EL (cell line): ENCODE data around the gene PLAC1.

ENCODE experiments used
- DNase-seq: peaks from one replicate; pipeline ENCODE4 v3.0.0-alpha.2; 2016

The PLAC1 gene

DNA sequence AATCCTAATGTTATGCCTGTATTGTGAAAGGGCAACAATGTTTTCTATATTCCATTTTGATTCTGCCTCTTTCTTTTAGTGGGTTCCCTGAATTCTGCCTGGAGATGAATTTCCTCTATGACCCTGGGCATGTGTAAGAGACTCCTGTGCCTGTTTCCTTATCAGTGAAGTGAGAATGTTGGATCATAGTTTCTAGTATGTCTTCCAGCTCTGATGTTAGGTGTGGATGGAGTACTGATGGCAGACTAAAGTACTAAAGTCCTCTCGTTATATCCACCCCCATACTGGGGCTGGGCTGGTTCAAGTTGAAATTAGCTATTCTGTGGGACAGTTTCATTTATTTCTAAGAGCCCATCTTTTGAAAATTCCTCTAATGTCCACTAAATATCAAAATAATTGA, 29.6 kb downstream of the PLAC1 start:
- no peak for DNase-seq

- no peak for DNase-seq
Observed at GRCh38 chrX:134626434-134626833, 31.8 kb downstream of the PLAC1 start.

DNA sequence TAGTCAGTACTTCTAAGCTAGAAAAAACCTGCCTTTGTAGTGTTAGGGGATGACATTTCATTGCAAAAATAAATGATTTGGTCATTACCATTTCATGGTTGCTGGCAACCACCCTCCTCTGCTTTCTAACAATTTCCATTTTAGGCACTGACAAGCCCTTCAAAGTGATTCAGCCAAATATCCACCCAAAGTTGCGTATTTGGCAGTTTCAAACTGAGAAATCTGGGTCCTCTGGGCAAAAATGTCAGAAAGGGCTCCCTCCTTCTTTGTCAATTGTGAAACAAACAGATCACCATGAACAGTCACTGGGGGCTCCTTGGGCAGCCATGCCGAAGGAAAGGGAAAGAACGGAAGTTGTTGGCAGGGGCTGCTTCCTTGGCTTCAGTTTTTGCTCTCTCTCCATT, 33.0 kb downstream of the PLAC1 start:
- DNase-seq: no peak

- peak; percentile 57 for DNase-seq
Observed at GRCh38 chrX:134624046-134624430, 34.2 kb downstream of the PLAC1 start.

GRCh38 chrX:134623293-134624045, 34.8 kb downstream of the PLAC1 start:
- peak; percentile 48 for DNase-seq

- DNase-seq: peak; percentile 53
Observed at GRCh38 chrX:134622813-134623185, 35.5 kb downstream of the PLAC1 start.

- peak; percentile 87 for DNase-seq
Observed at GRCh38 chrX:134622056-134622812, 36.0 kb downstream of the PLAC1 start.

DNA sequence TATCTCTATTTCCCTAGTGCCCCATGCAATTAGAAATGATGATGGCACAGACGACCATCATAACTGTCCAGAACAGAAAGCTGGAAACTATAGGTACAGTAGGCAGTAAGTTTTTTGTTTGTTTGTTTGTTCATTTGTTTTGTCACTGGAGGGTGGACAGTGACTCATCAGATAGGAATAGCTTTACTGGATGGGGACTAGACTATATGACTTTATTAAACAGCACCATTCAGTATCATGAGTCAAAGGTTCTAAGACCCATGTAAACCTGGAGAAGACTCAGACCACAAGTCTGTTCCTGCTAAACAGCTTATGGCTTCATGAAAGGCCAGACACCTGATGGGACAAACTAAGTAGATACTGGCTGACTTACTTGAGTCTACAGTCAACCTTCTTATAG, 38.4 kb downstream of the PLAC1 start:
- DNase-seq: no peak

DNA sequence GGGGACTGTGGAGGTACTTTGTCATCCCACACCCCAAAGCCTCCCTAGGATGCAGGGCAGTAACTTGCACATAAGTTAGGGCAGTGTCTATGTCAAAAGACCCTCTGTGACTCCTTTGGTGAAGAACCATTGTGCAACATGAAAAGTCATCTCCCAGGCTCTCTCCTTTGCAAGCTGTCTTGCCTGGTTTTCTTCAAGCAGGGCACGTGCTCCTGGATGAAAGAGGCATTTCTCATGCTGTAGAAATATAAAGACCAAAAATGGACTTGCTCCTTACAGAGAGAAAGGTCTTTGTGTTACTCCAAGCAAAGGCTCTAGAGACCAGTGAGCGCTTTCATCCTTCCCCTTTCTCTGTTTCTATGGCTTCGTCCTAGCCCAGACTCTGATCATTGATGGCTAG, 44.9 kb downstream of the PLAC1 start:
- DNase-seq: no peak

DNA sequence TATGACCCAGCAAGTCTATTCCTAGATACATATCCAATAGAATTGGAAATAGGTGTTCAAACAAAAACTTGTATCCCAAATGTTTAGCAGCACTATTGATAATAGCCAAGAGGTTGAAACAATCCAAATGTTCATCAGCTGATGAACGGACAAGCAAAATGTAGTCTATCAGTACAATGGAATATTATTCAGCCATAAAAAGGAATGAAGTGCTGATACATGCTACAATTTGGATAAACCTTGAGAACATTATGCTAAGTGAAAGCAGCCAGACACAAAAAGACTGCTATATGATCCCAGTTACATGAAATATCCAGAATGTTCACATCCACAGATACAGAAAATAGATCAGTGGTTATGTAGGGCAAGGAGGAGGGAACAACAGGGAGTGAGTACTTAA, 50.1 kb downstream of the PLAC1 start:
- no peak for DNase-seq

- no peak for DNase-seq
Observed at GRCh38 chrX:134607523-134607922, 50.7 kb downstream of the PLAC1 start.

- DNase-seq: no peak
Observed at GRCh38 chrX:134604701-134605311, 53.5 kb downstream of the PLAC1 start.

GRCh38 chrX:134603806-134604700, 54.2 kb downstream of the PLAC1 start:
- DNase-seq: peak; percentile 93

DNA sequence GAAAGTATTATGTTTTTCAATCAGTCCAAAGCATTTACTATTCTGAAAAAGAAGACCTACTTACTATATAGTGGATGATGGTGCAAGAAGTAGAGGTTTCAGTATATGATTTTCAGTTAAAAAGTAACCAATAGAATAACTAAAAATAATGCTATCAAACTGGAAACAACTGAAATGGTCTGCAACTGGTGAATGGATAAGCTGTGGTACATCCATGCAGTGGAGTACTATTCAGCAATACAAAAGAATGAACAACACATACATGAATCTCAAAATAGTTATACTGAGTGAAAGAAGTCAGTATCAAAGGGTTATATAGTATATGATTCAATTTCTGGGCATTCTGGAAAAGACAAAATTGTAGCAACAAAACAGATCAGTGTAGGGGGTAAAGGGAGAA, 55.9 kb downstream of the PLAC1 start:
- DNase-seq: no peak

DNA sequence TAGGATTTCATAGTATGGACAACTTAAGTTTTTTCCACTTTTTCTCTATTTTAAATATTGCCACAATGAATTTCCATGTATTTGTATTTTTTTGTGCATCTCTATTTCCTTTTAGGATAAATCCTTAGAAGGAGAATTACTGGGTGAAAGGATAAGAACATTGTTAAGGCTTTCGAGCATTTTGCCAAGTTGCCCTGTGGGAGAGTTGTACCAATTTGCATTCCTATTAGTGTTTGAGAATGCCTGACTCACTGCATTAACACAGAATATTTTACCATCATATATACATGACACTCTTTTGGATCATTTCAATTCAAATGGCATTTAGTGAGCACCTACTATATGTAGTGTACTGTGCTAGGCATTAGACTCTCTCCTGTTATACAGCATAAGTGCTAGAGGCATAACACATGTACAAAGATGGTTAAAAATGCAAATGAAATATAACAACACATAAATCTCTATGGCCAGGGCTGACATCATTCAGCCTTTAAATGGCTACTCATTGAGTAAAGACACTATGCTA, 57.0 kb downstream of the PLAC1 start:
- DNase-seq: peak; percentile 54

GRCh38 chrX:134600714-134601113, 57.6 kb downstream of the PLAC1 start:
- DNase-seq: peak; percentile 61

GRCh38 chrX:134599184-134599914, 58.9 kb downstream of the PLAC1 start:
- DNase-seq: no peak

- no peak for DNase-seq
Observed at GRCh38 chrX:134592303-134592702, 66.0 kb downstream of the PLAC1 start.

DNA sequence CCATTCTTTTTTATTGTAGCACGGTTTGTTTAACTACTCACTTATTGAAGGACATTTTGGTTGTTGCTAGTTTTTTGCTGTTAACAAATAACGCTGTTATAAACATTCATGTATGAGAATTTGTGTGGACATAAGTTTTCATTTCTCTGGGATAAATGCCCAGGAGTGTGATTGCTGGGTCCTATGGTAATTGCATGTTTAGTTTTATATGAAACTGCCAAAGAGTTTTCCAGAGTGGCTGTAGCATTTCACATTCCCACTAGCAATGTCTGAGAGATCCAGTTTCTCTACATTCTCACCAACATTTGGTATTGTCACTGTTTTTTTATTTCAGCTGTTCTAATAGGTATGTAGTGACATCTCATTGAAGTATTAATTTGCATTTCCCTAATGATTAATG, 66.8 kb downstream of the PLAC1 start:
- no peak for DNase-seq

GRCh38 chrX:134588806-134589205, 69.5 kb downstream of the PLAC1 start:
- no peak for DNase-seq

DNA sequence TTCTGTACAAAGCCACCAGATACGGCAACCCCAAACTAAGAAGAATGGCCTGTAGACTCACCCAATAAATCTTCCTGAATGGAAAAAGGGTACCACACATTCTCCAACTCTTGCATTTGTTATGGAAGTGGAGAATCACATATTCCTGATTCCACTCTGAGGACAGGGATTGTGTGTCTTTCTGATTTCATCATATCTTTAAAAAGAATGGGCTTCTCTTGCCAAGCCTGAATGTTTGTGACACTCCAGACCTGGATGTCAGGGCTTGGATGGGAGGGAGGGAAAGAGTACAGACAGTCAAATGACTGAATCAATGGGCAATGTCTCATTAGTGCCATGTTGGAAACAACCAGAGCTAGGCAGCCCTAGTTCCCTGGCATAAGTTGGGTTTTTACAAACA, 77.4 kb downstream of the PLAC1 start:
- no peak for DNase-seq

- DNase-seq: no peak
Observed at GRCh38 chrX:134573683-134574035, 84.6 kb downstream of the PLAC1 start.
